SH-SY5Y (cell line): Measurements from ENCODE around the gene GAP43.

Experiments used
- GATA2 ChIP-seq: IDR thresholded peaks from 2 replicates; pipeline ENCODE4 v1.6.1; 2011; ENCODE audit warnings: mild to moderate bottlenecking, low read depth, low read length
- GATA3 ChIP-seq: IDR thresholded peaks from 2 replicates; pipeline ENCODE4 v1.6.1; 2011; ENCODE audit warnings: low read depth, mild to moderate bottlenecking, low read length, moderate library complexity

GRCh38 chr3:115681736-115682135 is 58.4 kb downstream of the GAP43 start:
- TF ChIP-seq GATA2 (no peak), GATA3 (no peak)
